ENCODE measurements around the gene TMBIM6.

DNA sequence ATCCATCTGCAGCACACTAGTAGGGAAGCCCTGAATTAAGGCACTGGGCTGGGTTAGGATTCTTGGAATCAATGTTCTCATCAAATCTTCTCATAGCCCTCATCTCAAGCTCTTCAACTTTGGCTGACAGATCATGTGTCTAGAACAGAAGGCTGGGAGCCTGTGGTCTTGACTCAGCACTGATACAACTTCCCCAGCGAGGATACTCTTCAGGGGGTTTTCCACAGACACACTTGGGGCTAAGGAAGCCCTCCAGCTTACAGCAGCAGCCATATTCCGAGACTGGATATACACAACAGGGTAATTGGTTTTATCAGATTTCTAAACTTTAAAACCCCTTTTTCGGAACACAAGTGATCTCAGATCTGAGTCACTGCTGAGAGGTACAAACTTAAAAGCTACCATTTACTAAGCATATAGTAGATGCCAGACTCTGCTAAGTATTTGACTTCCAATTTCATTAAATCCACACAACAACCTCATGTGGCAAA, 37.7 kb upstream of the TMBIM6 start:
- no peak for TF ChIP-seq POLR2A (IDR thresholded peaks at IDR 0.05)
- TF ChIP-seq, protein P1, sequence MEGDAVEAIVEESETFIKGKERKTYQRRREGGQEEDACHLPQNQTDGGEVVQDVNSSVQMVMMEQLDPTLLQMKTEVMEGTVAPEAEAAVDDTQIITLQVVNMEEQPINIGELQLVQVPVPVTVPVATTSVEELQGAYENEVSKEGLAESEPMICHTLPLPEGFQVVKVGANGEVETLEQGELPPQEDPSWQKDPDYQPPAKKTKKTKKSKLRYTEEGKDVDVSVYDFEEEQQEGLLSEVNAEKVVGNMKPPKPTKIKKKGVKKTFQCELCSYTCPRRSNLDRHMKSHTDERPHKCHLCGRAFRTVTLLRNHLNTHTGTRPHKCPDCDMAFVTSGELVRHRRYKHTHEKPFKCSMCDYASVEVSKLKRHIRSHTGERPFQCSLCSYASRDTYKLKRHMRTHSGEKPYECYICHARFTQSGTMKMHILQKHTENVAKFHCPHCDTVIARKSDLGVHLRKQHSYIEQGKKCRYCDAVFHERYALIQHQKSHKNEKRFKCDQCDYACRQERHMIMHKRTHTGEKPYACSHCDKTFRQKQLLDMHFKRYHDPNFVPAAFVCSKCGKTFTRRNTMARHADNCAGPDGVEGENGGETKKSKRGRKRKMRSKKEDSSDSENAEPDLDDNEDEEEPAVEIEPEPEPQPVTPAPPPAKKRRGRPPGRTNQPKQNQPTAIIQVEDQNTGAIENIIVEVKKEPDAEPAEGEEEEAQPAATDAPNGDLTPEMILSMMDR (IDR thresholded peaks at IDR 0.05 in 4 of 5, conservative IDR thresholded peaks at IDR 0.05 in 1 of 5), result no peak
